Mononuclear cell (primary cell): ENCODE results near the gene VWCE. TPM values are rescaled to one million over a fixed set of nuclear protein-coding genes. Genes with fewer than 3 reads are reported as not detected.
"Not testable (repeated sequence)": the region's sequence is repeated elsewhere in the genome, so short reads cannot be mapped to it uniquely, and the experiment has no call there.

ENCODE experiments used
- H3K27me3 ChIP-seq: 2 replicates; pipeline ENCODE4 v1.6.0; 2011; ENCODE audit warnings: low read length, control low read depth; ENCODE audit not compliant: insufficient read depth
- H3K4me1 ChIP-seq: 2 replicates; pipeline ENCODE4 v1.5.1; 2011; ENCODE audit warnings: mild to moderate bottlenecking, low read length, control low read depth; ENCODE audit not compliant: insufficient read depth
- H3K4me3 ChIP-seq: 2 replicates; pipeline ENCODE4 v1.5.1; 2011; ENCODE audit warnings: mild to moderate bottlenecking, low read length, moderate library complexity
- H3K9me3 ChIP-seq: 2 replicates; pipeline ENCODE4 v1.5.1; 2011; ENCODE audit warnings: low read depth, mild to moderate bottlenecking, control low read depth, low read length
- total RNA-seq: library from RNA; depleted of rRNA; stranded (reverse); fragments of >200 nt; gene quantifications from one replicate; pipeline ENCODE4 v1.2.3, GENCODE V29; 2012

Gene VWCE
- total RNA-seq, 1 donor = 0.52 TPM

DNA sequence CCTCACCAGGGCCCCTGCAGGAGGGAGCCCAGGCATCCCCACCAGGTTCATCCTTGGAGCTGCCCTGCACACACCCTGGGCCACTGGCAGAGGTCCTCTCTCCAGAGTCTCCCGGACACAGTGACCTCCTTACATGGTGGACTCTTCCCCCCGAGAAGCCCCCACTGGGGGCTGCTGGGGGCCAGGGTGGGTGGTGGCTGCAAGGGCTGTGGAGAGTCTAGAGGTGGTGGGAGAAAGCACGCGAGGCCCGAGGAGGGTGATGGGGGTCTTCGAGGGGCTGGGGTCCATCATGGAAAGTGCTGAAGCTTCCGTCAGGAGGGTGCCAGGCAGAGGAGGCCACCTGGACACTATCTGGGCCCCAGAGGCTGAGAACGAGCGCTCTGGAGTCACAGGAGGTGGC is 36.6 kb downstream of the VWCE start:
- Histone ChIP-seq H3K9me3 (no peaks in the 10 kb centered on the region), H3K27me3 (no peaks in the 10 kb centered on the region), H3K4me1 (no peaks in the 10 kb centered on the region), H3K4me3 (no peak overlapping the region)

DNA sequence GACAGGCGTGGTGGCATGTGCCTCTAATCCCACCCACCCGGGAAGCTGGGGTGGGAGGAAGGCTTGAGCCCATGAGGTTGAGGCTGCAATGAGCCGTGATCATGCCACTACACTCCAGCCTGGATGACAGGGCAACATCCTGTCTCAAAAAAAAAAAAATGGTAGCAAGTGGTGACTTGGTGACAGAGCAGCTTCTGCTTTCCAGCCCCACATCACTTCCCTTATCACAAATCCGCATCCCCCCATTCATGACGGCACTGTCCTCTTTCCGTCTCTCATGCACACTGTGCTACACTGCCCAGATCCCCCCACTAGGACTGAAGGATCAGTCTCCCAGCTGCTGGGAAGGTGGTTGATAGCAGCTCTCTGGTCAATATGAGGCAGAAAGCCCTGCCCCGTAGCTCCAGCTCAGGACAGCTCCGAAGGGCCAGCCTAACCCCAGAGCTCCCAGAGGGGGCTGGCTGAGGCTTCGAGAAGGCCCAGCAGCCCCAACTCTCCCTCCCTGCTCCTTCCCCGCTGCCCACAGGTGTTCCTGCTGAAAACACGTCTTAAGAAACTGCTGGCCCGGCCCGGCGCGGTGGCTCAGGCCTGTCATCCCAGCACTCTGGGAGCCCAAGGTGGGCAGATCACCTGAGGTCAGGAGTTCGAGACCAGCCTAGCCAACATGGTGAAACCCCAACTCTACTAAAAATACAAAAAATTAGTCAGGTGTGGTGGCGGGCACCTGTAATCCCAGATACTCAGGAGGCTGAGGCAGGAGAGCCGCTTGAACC is 38.2 kb downstream of the VWCE start:
- no peaks in the 10 kb centered on the region for H3K4me1 ChIP-seq
- no peak overlapping the region for H3K4me3 ChIP-seq

DNA sequence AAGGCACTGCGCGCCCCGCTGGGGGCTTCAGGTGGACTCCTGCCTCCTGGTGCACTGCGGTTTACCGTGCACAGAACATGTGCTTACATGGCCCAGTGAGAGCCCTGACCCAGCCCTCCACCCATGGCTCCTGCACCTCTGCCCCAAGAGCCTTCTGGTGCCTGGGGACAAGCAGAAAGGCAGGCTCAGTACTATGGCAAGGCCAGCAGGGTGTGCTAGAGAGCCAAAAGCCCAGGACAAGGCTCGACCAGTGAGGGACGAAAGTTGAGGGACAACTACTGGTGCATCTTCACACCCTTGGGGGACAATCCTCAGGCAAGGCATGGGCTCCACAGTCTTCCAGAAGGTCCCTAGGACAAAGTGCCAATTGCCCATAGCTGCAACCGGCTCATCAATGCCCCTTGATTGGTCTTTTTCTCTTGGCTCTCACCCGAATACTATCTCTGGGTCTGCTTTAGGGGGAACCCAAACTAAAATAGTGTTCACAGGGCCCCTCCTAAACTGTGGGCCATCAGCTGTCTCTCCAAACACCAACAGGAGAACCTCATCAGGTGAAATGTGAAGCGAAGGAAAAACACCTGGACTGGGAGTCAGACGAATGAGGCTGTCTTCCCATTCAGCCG is 40.6 kb downstream of the VWCE start:
- H3K4me3 ChIP-seq = no peak overlapping the region
- H3K27me3 ChIP-seq = no peaks in the 10 kb centered on the region
- no peaks in the 10 kb centered on the region for H3K9me3 ChIP-seq

More for the DNA sequence above, 38.2 kb downstream of the VWCE start:
- Histone ChIP-seq H3K27me3 (no peaks in the 10 kb centered on the region), H3K9me3 (no peaks in the 10 kb centered on the region)

DNA sequence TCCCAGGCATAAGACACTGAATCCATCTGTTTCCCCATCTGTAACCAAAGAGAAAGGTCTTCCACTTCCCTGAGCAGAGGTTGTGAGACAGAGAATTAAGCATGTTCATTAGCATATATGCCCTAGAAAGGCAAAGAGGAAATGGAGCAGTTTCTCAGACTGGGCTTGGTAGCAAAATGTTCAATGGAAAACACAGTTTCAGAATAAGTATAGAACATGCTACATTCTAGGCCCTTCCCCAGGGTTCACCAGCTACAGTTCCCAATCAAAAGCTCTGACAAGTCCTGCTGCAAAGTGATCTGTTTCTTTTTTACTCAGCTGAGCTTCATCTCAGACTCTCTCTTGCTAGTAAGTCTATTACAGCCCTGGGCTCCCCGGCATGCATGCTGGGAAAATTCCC is 42.8 kb downstream of the VWCE start:
- not testable (repeated sequence) for H3K27me3 ChIP-seq, H3K4me1 ChIP-seq, H3K9me3 ChIP-seq, H3K4me3 ChIP-seq

More for the DNA sequence above, 40.6 kb downstream of the VWCE start:
- H3K4me1 ChIP-seq = no peaks in the 10 kb centered on the region

DNA sequence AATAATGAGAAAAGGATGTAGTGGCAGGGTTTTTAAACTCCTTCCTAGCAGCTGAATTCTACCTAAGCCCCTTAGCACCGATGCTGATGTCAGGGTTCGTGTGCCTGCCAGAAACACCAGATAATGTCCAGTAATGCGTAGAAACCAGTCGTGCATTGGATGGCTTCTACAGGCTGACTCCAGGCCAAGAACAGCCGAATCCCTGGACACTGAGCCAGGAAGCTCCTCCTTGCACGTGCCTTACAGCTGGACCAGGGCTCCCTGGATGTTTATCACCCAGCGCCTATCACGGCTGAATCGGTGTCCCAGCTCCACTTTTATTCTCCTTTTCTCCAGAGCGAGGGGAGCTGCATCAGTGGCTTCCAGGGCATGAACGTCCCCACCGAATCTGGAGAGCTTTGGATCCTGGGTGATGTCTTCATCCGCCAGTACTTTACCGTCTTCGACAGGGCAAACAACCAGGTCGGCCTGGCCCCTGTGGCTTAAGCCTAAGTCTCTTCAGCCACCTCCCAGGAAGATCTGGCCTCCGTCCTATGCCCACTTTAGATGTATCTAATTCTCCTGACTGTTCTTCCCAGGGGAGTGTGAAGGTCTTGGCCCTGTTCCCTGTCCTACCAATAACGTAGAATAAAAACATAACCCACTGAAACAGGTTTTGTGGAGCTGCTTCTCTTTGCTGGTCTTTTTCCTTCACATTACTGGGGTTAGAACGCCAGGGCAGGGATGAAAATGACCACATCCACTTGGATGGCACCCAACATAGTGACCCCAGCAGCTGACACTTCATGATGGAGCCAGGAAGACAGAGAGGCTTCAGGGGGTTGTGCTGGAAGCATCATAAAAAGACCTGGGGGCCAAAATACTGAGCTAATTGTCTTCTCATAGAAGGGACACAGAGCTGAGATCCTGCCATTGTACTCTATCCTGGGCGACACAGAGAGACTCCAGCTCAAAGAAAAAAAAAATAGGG is 44.0 kb downstream of the VWCE start:
- not testable (repeated sequence) for H3K4me1 ChIP-seq, H3K27me3 ChIP-seq, H3K9me3 ChIP-seq, H3K4me3 ChIP-seq

DNA sequence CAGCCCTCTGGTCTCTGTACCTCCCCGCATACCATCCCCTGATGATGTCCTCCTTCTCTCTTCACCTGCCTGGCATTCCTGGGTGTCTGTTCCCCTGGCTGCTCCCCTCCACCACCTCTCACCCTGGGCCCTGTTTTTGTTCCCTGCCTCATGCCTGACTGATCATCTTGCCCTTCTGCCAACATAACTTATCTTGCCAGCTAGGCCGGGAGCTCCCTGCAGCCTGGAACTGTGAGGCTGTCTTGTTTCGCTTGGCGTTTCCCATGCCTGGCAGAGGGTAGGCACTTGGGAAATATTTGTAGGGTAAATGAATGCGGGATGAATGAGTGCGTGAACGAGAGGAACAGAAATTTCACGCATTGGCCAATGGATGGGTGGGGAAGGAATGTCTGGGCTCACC is 45.9 kb downstream of the VWCE start:
- not testable (repeated sequence) for H3K27me3 ChIP-seq, H3K9me3 ChIP-seq, H3K4me3 ChIP-seq, H3K4me1 ChIP-seq

DNA sequence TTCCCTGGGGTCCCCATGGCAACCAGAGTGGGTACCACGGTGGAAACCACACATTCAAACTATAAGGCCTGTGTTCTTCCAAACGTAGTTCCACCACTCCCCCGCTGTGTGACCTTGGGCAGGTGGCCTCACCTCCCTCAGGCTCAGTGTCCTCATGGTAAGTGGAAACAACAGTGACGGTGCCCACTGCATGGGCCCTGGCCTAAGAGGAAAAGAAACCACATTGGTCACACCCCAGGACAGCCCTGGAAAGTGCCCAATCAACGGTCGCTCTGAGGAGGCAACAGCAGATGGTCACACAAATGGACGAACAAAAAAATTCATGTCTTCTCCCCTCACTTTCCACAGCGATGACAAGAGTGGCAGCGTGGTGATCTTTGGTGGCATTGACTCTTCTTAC is 47.0 kb downstream of the VWCE start:
- H3K4me3 ChIP-seq = not testable (repeated sequence)

DNA sequence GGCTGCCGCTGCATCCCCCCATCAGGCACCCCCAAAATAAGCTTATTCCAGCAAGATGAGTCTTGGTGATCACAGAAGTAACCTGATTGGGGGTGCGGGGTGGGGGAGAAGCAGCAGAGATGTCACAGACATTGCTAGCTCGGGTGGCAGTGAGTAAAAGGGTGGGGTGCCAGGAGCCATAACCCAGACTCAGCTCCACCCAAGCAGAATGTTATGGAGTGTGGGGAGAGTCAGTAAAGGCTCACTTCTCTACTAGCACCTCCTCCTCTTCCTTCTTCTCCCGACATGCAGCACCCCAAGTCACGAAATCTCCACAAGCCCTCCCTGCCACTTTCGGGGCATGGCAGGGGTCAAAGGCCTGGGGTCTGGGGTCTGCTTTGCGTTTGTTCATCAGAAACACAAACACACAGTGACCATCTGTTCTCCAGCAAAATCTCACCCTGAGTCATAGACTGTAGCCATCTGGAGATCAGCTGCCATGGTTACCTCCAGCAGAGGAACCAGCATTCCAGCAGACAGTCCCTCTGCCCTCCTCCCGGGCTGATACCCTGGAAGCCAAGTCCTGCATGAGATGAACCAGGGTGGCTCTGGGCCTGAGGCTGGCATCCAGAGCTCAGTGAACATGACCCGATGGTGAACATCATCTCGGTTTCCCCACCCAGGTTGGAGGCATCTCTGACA is 49.7 kb downstream of the VWCE start:
- not testable (repeated sequence) for H3K4me1 ChIP-seq, H3K27me3 ChIP-seq, H3K4me3 ChIP-seq

More for the DNA sequence above, 47.0 kb downstream of the VWCE start:
- H3K9me3 ChIP-seq, H3K4me1 ChIP-seq, H3K27me3 ChIP-seq: not testable (repeated sequence)

DNA sequence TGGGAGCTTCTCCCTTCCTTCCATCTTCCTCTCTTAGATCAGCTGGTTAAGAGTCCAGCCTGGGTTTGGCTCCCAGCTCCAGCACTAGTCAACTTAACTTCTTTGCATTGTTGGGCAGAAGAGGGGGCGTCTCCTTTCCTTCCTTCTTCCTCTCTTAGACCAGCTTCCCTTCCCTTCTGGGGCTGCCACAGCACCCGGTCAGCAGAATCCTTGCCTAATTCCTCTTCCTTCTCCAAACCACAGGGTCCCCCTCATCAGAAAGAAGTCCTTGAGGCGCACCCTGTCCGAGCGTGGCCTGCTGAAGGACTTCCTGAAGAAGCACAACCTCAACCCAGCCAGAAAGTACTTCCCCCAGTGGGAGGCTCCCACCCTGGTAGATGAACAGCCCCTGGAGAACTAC is 53.6 kb downstream of the VWCE start:
- not testable (repeated sequence) for H3K27me3 ChIP-seq, H3K4me3 ChIP-seq

More for the DNA sequence above, 49.7 kb downstream of the VWCE start:
- not testable (repeated sequence) for H3K9me3 ChIP-seq

DNA sequence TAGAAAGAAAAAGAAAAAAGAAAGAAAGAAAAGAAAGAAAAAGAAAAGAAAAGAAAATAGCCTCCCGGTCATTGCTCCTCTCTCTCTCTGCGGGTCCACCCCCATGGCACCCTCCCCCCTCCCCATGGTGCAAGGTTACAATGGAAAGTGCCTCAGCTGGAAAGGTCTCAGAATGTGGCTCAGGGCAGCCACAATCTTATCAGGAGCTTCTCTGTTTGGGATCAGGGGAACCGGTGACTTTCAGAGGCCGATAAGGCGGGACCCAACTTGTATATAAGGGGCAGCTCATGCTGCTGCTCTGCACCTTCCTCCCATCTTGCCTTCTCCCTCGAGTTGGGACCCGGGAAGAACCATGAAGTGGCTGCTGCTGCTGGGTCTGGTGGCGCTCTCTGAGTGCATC is 54.2 kb downstream of the VWCE start, which contains the start of gene PGA5:
TSS of gene PGA5 (plus strand) at position 301 of the 400 bp plus-strand sequence. CDS start at position 353, 52 bp downstream.
- not testable (repeated sequence) for H3K4me3 ChIP-seq

More for the DNA sequence above, 53.6 kb downstream of the VWCE start:
- H3K4me1 ChIP-seq, H3K9me3 ChIP-seq: not testable (repeated sequence)

DNA sequence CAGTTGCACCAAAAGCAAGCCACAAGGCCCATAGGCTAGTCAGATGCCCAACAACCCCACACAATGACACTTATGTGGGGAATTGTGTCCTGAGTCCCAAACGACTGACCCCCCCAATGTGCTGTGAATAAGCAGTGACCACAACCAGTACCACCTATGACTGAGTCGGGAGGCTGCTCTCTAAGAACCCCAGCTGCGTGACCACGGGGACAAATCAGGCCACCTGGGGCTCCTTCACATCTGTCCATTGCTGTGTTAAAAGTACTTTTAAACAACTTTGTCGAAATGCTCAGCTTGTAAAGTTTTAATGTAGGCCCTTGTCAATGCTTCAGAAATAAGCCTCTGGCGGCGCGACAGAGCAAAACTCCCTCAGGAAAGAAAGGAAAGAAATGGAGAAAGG is 54.8 kb downstream of the VWCE start:
- H3K27me3 ChIP-seq, H3K4me3 ChIP-seq, H3K9me3 ChIP-seq, H3K4me1 ChIP-seq: not testable (repeated sequence)

More for the DNA sequence above, 54.2 kb downstream of the VWCE start, which contains the start of gene PGA5:
- H3K27me3 ChIP-seq, H3K9me3 ChIP-seq, H3K4me1 ChIP-seq: not testable (repeated sequence)

DNA sequence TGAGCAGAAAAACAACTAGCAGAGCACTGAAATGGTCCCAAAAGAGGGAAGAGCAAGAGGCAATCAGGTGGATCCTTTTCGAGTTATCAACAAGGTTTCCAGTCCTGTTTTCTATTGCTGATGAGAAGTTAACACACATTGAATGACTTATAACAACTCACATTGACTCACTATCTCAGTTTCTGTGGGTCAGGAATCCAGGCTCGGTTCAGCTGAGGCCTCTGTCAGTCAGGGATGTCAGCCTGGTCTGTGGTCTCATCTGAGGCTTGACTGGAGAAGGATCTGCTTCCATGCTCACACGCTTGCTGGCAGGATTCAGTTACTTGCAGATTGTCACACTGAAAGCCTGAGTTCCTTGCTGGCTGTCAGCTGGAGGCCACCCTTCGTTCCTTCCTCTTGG is 58.0 kb downstream of the VWCE start:
- not testable (repeated sequence) for H3K27me3 ChIP-seq, H3K9me3 ChIP-seq, H3K4me1 ChIP-seq, H3K4me3 ChIP-seq

DNA sequence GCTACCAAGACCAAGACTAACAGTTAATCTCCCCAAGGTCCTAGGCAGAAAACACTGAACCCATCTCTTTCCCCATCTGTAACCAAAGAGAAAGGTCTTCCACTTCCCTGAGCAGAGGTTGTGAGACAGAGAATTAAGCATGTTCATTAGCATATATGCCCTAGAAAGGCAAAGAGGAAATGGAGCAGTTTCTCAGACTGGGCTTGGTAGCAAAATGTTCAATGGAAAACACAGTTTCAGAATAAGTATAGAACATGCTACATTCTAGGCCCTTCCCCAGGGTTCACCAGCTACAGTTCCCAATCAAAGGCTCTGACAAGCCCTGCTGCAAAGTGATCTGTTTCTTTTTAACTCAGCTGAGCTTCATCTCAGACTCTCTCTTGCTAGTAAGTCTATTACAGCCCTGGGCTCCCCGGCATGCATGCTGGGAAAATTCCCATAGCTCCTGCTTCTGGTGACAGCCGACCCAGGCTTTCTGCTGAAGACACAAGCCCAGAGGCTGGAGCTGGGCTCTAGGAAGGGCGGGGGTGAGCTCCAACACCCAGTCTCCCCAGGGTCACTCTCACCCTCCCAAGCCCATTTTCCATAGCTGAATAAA is 62.5 kb downstream of the VWCE start:
- H3K27me3 ChIP-seq, H3K4me3 ChIP-seq, H3K9me3 ChIP-seq, H3K4me1 ChIP-seq: not testable (repeated sequence)

DNA sequence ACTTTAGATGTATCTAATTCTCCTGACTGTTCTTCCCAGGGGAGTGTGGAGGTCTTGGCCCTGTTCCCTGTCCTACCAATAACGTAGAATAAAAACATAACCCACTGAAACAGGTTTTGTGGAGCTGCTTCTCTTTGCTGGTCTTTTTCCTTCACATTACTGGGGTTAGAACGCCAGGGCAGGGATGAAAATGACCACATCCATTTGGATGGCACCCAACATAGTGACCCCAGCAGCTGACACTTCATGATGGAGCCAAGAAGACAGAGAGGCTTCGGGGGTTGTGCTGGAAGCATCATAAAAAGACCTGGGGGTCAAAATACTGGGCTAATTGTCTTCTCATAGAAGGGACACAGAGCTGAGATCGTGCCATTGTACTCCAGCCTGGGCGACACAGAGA is 63.5 kb downstream of the VWCE start:
- H3K4me3 ChIP-seq, H3K9me3 ChIP-seq, H3K27me3 ChIP-seq, H3K4me1 ChIP-seq: not testable (repeated sequence)
